OCI-LY1 (cell line): Measurements from ENCODE around the gene TGFBR2.

Experiments
- H2AFZ ChIP-seq: fragments of 200-600 bp; sonication (generic), shearing (Covaris generic); 2 replicates; pipeline ENCODE4 v1.6.0; 2014; ENCODE audit warnings: antibody characterized with exemption, mild to moderate bottlenecking, low read length
- H3F3A ChIP-seq: fragments of 200-600 bp; sonication (generic), shearing (Covaris generic); 2 replicates; pipeline ENCODE4 v1.6.0; 2014; ENCODE audit warnings: mild to moderate bottlenecking, antibody characterized with exemption, low read length, moderate library complexity; ENCODE audit not compliant: insufficient read depth
- H3K27ac ChIP-seq: fragments of 200-600 bp; sonication (generic); 2 replicates; pipeline ENCODE4 v1.5.1; 2014; ENCODE audit warnings: low read length, mixed run types, mild to moderate bottlenecking, low read depth; ENCODE audit not compliant: poor library complexity, severe bottlenecking
- H3K27me3 ChIP-seq: fragments of 200-600 bp; sonication (generic); 2 replicates; pipeline ENCODE4 v1.6.0; 2014; ENCODE audit warnings: antibody characterized with exemption, mild to moderate bottlenecking, low read length, moderate library complexity; ENCODE audit not compliant: insufficient read depth
- H3K36me3 ChIP-seq: fragments of 200-600 bp; sonication (generic); 2 replicates; pipeline ENCODE4 v1.6.1; 2014; ENCODE audit warnings: mild to moderate bottlenecking, antibody characterized with exemption, low read length, moderate library complexity, mixed read lengths; ENCODE audit not compliant: insufficient read depth
- H3K4me1 ChIP-seq: fragments of 200-600 bp; sonication (generic); 2 replicates; pipeline ENCODE4 v1.5.1; 2014; ENCODE audit warnings: mild to moderate bottlenecking, low read length, moderate library complexity; ENCODE audit not compliant: insufficient read depth, severe bottlenecking
- H3K4me2 ChIP-seq: fragments of 200-600 bp; sonication (generic), shearing (Covaris generic); 2 replicates; pipeline ENCODE4 v1.6.1; 2014; ENCODE audit warnings: low read length
- H3K4me3 ChIP-seq: fragments of 200-600 bp; sonication (generic); 2 replicates; pipeline ENCODE4 v1.5.1; 2014; ENCODE audit warnings: low read length, low read depth, mild to moderate bottlenecking, mixed read lengths; ENCODE audit not compliant: poor library complexity, severe bottlenecking
- H3K79me2 ChIP-seq: fragments of 200-600 bp; shearing (Covaris generic); 2 replicates; pipeline ENCODE4 v1.6.1; 2016; ENCODE audit warnings: mixed run types, low read length, mixed read lengths; ENCODE audit not compliant: insufficient read depth
- H3K9ac ChIP-seq: fragments of 200-600 bp; sonication (generic), shearing (Covaris generic); 2 replicates; pipeline ENCODE4 v1.6.1; 2014; ENCODE audit warnings: mild to moderate bottlenecking, low read length, mixed read lengths
- H3K9me2 ChIP-seq: fragments of 200-600 bp; sonication (generic), shearing (Covaris generic); 2 replicates; pipeline ENCODE4 v1.6.1; 2014; ENCODE audit warnings: low read depth, mild to moderate bottlenecking, low read length, mixed read lengths
- H3K9me3 ChIP-seq: fragments of 200-600 bp; shearing (Covaris generic); 2 replicates; pipeline ENCODE4 v1.6.1; 2014; ENCODE audit warnings: low read length, mixed read lengths
- H4K20me1 ChIP-seq: fragments of 200-600 bp; sonication (generic), shearing (Covaris generic); 2 replicates; pipeline ENCODE4 v1.6.0; 2016; ENCODE audit warnings: mild to moderate bottlenecking, low read length; ENCODE audit not compliant: insufficient read depth
- CTCF ChIP-seq: fragments of 200-600 bp; sonication (generic), shearing (Covaris generic); IDR thresholded peaks from 2 replicates; pipeline ENCODE4 v1.5.1; 2017; ENCODE audit warnings: mild to moderate bottlenecking, antibody characterized with exemption, low read length, moderate library complexity, mixed read lengths
- EZH2 ChIP-seq: fragments of 200-600 bp; sonication (generic), shearing (Covaris generic); IDR thresholded peaks from 2 replicates; pipeline ENCODE4 v1.8.0; 2017; ENCODE audit warnings: borderline replicate concordance, mixed run types, mild to moderate bottlenecking, antibody characterized with exemption, low read length, moderate library complexity, mixed read lengths

Gene TGFBR2

GRCh38 chr3:30620402-30621360 is 14.3 kb downstream of the TGFBR2 start:
- Histone ChIP-seq H3K9me3 (no peaks in the 10 kb centered on the region), H3F3A (no peaks in the 10 kb centered on the region), H3K9ac (no peak overlapping the region), H3K27ac (peak overlapping the region; percentile 34), H2AFZ (no peak overlapping the region), H3K9me2 (no peaks in the 10 kb centered on the region), H3K79me2 (peaks cover 83% of the 10 kb centered on the region), H4K20me1 (no peaks in the 10 kb centered on the region), H3K4me1 (peaks cover 68% of the 10 kb centered on the region), H3K4me2 (no peak overlapping the region), H3K36me3 (peaks cover 39% of the 10 kb centered on the region), H3K4me3 (no peak overlapping the region), H3K27me3 (no peaks in the 10 kb centered on the region)
- TF ChIP-seq CTCF (no peak), EZH2 (no peak)

GRCh38 chr3:30621576-30621975 is 15.2 kb downstream of the TGFBR2 start:
- no peak overlapping the region for H3K4me2 ChIP-seq
- TF ChIP-seq EZH2 (no peak), CTCF (no peak)
- H3K9me3 ChIP-seq: no peaks in the 10 kb centered on the region

GRCh38 chr3:30622047-30622545 is 15.7 kb downstream of the TGFBR2 start:
- no peaks in the 10 kb centered on the region for H3K27me3 ChIP-seq
- peaks cover 68% of the 10 kb centered on the region for H3K79me2 ChIP-seq
- H3K4me1 ChIP-seq: peaks cover 68% of the 10 kb centered on the region
- H3K9ac ChIP-seq: no peak overlapping the region
- no peaks in the 10 kb centered on the region for H3K9me2 ChIP-seq
- no peak overlapping the region for H2AFZ ChIP-seq
- H3K4me3 ChIP-seq: no peak overlapping the region
- H3F3A ChIP-seq: no peaks in the 10 kb centered on the region
- no peak overlapping the region for H3K27ac ChIP-seq
- no peaks in the 10 kb centered on the region for H3K9me3 ChIP-seq
- H3K36me3 ChIP-seq: peaks cover 50% of the 10 kb centered on the region
- TF ChIP-seq CTCF: no peak
- no peaks in the 10 kb centered on the region for H4K20me1 ChIP-seq
- H3K4me2 ChIP-seq: no peak overlapping the region

More at GRCh38 chr3:30621576-30621975, 15.2 kb downstream of the TGFBR2 start:
- Histone ChIP-seq H3K9ac (no peak overlapping the region), H3K27me3 (no peaks in the 10 kb centered on the region), H3K4me3 (no peak overlapping the region), H3K9me2 (no peaks in the 10 kb centered on the region), H3K27ac (no peak overlapping the region), H2AFZ (no peak overlapping the region), H3K4me1 (peaks cover 68% of the 10 kb centered on the region), H4K20me1 (no peaks in the 10 kb centered on the region), H3F3A (no peaks in the 10 kb centered on the region), H3K79me2 (peaks cover 74% of the 10 kb centered on the region), H3K36me3 (peaks cover 46% of the 10 kb centered on the region)
